ENCODE results near the gene BRF1. TPM values are rescaled to one million over a fixed set of nuclear protein-coding genes. Genes with fewer than 3 reads are reported as not detected.
"Not testable (repeated sequence)": the region's sequence is repeated elsewhere in the genome, so short reads cannot be mapped to it uniquely, and the experiment has no call there.

Gene BRF1
- total RNA-seq, 2 experiments from 2014 or later: 23.7 to 26.4 TPM

- Histone ChIP-seq H3K79me2 (ENCODE audit: insufficient read depth, low read depth, low read length) (peaks cover 12% of the 10 kb centered on the region; the same call in 1 of the 2 replicates), H3K9me2 (ENCODE audit: insufficient read depth, low read length) (no peaks in the 10 kb centered on the region), H3K36me3 (ENCODE audit: insufficient read depth, low read length) (no peaks in the 10 kb centered on the region), H2AFZ (ENCODE audit: low read length) (peak overlapping the region; percentile 41; the same call in 1 of the 2 replicates), H3K27ac (ENCODE audit: low read depth, low read length, poor library complexity, severe bottlenecking) (peak overlapping the region; percentile 73), H3K4me2 (ENCODE audit: low read length) (peak overlapping the region; percentile 94), H3K4me3 (ENCODE audit: low read depth, low read length, poor library complexity, severe bottlenecking) (peak overlapping the region; percentile 70), H3K9me3 (ENCODE audit: low read length) (peaks cover 5% of the 10 kb centered on the region; the same call in 1 of the 2 replicates), H3K4me1 (ENCODE audit: insufficient read depth, low read length, poor library complexity, severe bottlenecking) (peaks cover 14% of the 10 kb centered on the region), H4K20me1 (ENCODE audit: insufficient read depth, low read length) (no peaks in the 10 kb centered on the region)
- intact Hi-C loops (cut with micrococcal nuclease; ENCODE audit: unreplicated experiment): loop anchor here (5.0 kb wide), 1 partner anchor 51 kb away; no protein-coding TSS in a partner anchor
- no TSS peak for BruUV-seq (replicated peaks)
- POLR2A ChIA-PET: interaction anchor here (0.6 to 1.8 kb wide), 4 partner anchors 13 to 284 kb away, joined by 3 to 5 read pairs (median 4); partner anchors contain the start of gene PACS2
- CTCF ChIA-PET (ENCODE audit: unreplicated experiment): interaction anchor here (0.6 to 1.8 kb wide), 5 partner anchors 12 to 120 kb away, joined by 3 to 7 read pairs (median 3); partner anchors contain the start of genes NUDT14 and PACS2
- TF ChIP-seq EZH2phosphoT487 (IDR thresholded peaks at IDR 0.05; ENCODE audit: borderline replicate concordance, low read depth, low read length): no peak
- DNase-seq (ENCODE audit: low spot score): peak; percentile 97
Measured at GRCh38 chr14:105301103-105301914, 508 bp upstream of the BRF1 start.

DNA sequence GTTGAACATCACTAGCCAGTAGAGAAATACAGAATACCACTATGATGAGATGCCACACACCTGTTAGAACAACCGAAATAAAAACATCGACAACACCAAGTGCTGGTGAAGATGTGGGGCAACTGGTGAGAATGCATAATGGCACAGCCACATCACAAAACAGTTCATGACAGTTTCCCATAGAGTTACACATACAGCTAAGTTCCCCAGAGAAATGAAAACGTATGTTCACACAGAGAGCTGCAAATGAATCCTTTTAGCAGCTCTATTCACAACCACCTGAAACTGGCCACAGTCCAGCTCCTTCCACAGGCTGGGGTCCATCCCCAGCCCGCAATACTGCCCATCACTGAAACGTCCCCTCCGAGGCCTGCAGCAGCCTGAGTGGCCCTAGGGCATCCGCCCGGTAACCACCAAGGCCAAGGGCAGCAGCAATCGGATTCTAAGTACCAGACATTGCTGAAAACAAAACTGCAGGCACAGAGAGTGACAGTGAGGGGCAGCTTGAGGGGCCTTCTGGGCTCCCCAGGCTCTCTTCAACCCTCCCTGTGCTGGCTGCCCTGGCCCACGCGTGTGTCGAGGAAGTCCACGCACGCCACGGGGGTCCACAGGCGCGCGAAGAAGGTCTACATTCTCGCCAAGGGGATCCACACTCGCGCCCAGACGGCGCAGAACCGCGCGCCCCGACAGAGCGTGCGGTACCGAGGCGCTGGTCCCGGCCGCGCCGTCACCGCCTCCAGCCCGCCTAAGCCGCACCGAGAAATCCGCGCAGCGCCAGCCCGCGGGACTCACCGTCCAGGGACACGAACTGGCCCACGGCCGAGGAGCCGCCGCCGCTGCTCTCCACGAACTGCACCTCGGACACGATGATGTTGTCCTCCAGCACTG lies 903 bp downstream of the BRF1 start:
- TF ChIP-seq, protein P1, sequence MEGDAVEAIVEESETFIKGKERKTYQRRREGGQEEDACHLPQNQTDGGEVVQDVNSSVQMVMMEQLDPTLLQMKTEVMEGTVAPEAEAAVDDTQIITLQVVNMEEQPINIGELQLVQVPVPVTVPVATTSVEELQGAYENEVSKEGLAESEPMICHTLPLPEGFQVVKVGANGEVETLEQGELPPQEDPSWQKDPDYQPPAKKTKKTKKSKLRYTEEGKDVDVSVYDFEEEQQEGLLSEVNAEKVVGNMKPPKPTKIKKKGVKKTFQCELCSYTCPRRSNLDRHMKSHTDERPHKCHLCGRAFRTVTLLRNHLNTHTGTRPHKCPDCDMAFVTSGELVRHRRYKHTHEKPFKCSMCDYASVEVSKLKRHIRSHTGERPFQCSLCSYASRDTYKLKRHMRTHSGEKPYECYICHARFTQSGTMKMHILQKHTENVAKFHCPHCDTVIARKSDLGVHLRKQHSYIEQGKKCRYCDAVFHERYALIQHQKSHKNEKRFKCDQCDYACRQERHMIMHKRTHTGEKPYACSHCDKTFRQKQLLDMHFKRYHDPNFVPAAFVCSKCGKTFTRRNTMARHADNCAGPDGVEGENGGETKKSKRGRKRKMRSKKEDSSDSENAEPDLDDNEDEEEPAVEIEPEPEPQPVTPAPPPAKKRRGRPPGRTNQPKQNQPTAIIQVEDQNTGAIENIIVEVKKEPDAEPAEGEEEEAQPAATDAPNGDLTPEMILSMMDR (conservative IDR thresholded peaks at IDR 0.05; ENCODE audit: low read length): no peak
- Histone ChIP-seq H4K20me1 (ENCODE audit: insufficient read depth, low read length) (0 out of 2 replicates have a peak, but pooled peaks cover under 1% of the 10 kb centered on the region), H3K36me3 (ENCODE audit: insufficient read depth, low read length) (no peaks in the 10 kb centered on the region), H3K4me2 (ENCODE audit: low read length) (peak overlapping the region; percentile 94), H3K9me2 (ENCODE audit: insufficient read depth, low read length) (no peaks in the 10 kb centered on the region), H2AFZ (ENCODE audit: low read length) (0 out of 2 replicates have a peak overlapping the region, but pooled peaks have one; percentile 41), H3K4me3 (ENCODE audit: low read depth, low read length, poor library complexity, severe bottlenecking) (peak overlapping the region; percentile 70), H3K79me2 (ENCODE audit: insufficient read depth, low read depth, low read length) (peaks cover 14% of the 10 kb centered on the region; the same call in 1 of the 2 replicates), H3K27ac (ENCODE audit: low read depth, low read length, poor library complexity, severe bottlenecking) (no peak overlapping the region), H3K4me1 (ENCODE audit: insufficient read depth, low read length, poor library complexity, severe bottlenecking) (peaks cover 14% of the 10 kb centered on the region), H3K9me3 (ENCODE audit: low read length) (peaks cover 5% of the 10 kb centered on the region; the same call in 1 of the 2 replicates)
- intact Hi-C loops (cut with micrococcal nuclease; ENCODE audit: unreplicated experiment): loop anchor here (5.0 kb wide), 1 partner anchor 52 kb away; no protein-coding TSS in a partner anchor
- no TSS peak for BruUV-seq (replicated peaks)
- POLR2A ChIA-PET: interaction anchor here (0.7 to 1.8 kb wide), 2 partner anchors 15 to 119 kb away, joined by 3 to 5 read pairs; partner anchors contain the start of gene PACS2
- CTCF ChIA-PET (ENCODE audit: unreplicated experiment): interaction anchor here (1.8 kb wide), 1 partner anchor 14 kb away, joined by 7 read pairs; the partner anchor contains the start of gene PACS2
- DNase-seq (ENCODE audit: low spot score): no peak

GRCh38 chr14:105297311-105297710 lies 3.5 kb downstream of the BRF1 start:
- H3K9me3 ChIP-seq (ENCODE audit: low read length); POLR2A ChIA-PET; BruUV-seq (replicated peaks); H3K4me2 ChIP-seq (ENCODE audit: low read length); H3K36me3 ChIP-seq (ENCODE audit: insufficient read depth, low read length); H2AFZ ChIP-seq (ENCODE audit: low read length); H3K9me2 ChIP-seq (ENCODE audit: insufficient read depth, low read length); H4K20me1 ChIP-seq (ENCODE audit: insufficient read depth, low read length); H3K27ac ChIP-seq (ENCODE audit: low read depth, low read length, poor library complexity, severe bottlenecking); CTCF ChIA-PET (ENCODE audit: unreplicated experiment); H3K4me3 ChIP-seq (ENCODE audit: low read depth, low read length, poor library complexity, severe bottlenecking); DNase-seq (ENCODE audit: low spot score); intact Hi-C loops (cut with micrococcal nuclease; ENCODE audit: unreplicated experiment): not testable (repeated sequence)
- Histone ChIP-seq H3K79me2 (ENCODE audit: insufficient read depth, low read depth, low read length) (peaks cover 17% of the 10 kb centered on the region; the same call in 1 of the 2 replicates), H3K4me1 (ENCODE audit: insufficient read depth, low read length, poor library complexity, severe bottlenecking) (peaks cover 30% of the 10 kb centered on the region)

All from OCI-LY7 (cell line).